NCI-H446 treated with DMSO at 0.1 percent for 48 hours (cell line): ENCODE measurements around the gene PAGE2B.
"Not testable (repeated sequence)": the region's sequence is repeated elsewhere in the genome, so short reads cannot be mapped to it uniquely, and the experiment has no call there.

Source experiments
- DNase-seq: peaks from one replicate; lab custom pipeline; 2025; lab: John Stamatoyannopoulos, UW

PAGE2B gene

GRCh38 chrX:55109306-55109705 is 34.5 kb downstream of the PAGE2B start:
- DNase-seq: no peak

- no peak for DNase-seq
Observed at GRCh38 chrX:55111578-55112254, 36.9 kb downstream of the PAGE2B start.

GRCh38 chrX:55116589-55116988 is 41.8 kb downstream of the PAGE2B start:
- DNase-seq: not testable (repeated sequence)

DNA sequence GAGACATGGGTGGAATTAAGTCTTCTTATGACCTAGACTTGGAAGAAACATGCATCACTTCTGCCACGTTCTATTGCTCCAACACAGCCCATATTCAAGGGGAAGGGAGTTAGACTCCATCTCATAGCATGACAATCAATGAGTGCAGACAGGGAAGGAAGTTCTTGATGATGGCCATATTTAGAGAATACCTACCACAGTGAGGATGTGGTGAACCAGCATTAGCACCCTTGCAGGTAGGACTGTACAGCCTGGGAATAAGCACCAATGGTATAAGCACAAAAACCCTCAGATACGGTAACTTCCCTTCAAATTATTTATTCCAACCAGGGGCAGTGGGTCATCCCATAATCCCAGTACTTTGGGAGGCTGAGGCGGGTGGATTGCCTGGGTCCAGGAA is 43.7 kb downstream of the PAGE2B start:
- no peak for DNase-seq

GRCh38 chrX:55119271-55119670 is 44.4 kb downstream of the PAGE2B start:
- no peak for DNase-seq

DNA sequence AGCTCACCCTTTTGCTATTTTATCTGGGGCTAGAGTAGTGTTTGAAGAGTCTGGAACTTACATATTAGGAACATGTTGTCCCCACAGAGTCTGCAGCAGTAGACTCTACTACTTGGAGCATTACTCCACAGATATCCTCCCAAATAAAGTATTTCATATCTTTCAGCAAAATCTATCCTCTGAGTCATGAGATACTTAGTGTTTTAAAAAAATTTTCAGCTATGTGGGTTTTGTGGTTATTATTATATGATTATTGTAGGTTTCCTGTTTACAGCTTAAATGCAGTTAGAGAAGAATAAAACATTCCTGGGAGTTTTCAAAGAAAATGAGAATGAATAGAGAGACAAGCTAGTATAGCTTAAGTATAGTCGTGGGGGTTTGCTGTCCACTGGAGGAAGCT is 44.9 kb downstream of the PAGE2B start:
- DNase-seq: no peak

DNA sequence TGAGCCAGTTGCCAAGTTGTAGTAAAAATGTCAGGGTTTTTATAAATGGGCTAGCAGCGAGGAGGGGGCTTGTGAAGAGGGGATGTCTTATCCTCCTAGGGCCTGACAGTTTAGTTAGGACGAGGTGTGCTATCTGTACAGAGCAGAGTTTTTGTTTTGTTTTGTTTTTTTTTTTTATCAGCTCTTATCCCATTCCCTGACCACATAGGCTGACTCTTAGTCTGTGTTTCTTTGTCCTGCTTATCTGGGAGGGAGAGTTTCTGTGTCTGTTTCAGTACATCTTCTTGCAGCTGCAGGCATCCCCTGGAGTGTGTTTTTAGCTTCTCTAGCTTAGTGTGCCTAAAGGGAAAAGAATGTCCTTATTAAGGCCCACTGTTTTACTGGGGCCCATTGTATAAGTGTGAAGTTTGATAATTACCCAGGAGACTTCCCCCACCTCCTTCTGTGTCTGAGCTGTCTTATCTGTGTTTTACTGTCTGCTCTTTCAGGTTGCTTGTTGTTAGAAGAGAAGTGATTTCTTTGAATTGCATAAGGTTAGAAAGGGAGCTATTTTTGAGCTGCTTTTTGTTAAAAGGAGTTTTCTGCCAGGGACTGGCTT is 46.0 kb downstream of the PAGE2B start:
- DNase-seq: no peak

DNA sequence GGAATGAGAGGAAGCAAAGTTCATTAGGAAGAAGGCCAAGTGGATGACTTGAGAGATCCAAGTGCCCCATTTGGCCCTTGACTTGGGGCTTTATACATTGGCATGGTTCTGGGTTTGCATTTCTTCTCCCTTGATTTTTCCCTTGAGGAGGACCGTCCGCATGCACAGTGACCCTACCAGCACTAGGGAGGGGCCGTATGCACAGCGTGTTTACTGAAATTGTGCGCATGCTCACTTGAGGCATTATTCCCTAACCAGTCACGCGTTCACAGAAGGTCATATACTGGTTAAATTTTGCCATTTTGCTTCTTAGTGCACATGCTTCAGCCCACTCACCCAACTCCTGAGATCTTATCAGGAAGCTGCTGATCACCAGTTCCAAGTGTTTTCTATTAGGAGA is 49.1 kb downstream of the PAGE2B start:
- no peak for DNase-seq

DNA sequence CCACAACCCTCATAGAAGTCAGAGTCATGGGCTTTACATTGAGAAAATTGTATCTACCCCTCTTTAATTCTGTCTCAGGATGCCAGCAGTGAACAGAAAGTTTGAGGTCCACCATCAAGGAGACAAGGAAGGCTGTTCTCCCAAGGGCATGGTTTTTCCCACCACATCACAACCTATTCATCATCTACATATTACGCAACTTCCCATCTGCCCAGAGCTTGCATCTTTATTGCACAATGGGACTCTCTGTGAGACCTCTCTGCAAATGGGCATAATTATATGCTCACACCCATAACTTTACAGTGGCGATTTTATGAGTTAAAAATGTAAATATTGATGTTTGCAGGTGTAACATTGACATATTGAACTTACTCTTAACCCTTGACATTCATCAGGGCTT is 52.9 kb downstream of the PAGE2B start:
- no peak for DNase-seq
